ENCODE data around the gene VPS39.

Gene VPS39

GRCh38 chr15:42121682-42122081 is 86.4 kb downstream of the VPS39 start:
- Mint-ChIP-seq H3K36me3 (ENCODE audit: low read depth) (no peaks in the 10 kb centered on the region), H3K4me1 (ENCODE audit: low read depth) (peaks cover 4% of the 10 kb centered on the region), H3K4me3 (no peak overlapping the region), H3K9me3 (no peaks in the 10 kb centered on the region), H3K27ac (no peak overlapping the region), H3K27me3 (ENCODE audit: low read depth) (peaks cover 17% of the 10 kb centered on the region)

DNA sequence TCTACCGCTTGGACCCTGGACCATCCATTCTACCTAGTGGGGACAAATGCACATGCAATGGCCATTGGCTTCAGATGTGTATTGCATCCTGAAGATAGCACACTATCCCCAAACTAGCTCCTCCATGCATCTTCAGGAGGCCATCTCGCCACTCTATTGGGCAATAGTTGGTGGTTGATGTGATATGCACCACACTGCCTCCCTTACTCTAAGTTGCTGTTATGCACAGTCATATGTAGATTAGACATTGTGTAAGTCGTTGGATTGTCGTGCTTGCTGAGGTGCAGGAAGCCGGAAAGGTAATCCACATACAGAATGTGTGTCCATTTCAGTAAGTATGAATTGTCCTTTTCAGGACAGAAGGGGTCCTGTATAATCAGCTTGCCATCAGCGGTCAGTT is 87.1 kb downstream of the VPS39 start:
- H3K27me3 Mint-ChIP-seq (ENCODE audit: low read depth), result peaks cover 21% of the 10 kb centered on the region
- H3K4me3 Mint-ChIP-seq, result no peak overlapping the region
- no peak overlapping the region for H3K27ac Mint-ChIP-seq
- H3K36me3 Mint-ChIP-seq (ENCODE audit: low read depth), result no peaks in the 10 kb centered on the region
- peaks cover 4% of the 10 kb centered on the region for H3K4me1 Mint-ChIP-seq (ENCODE audit: low read depth)
- H3K9me3 Mint-ChIP-seq, result peaks cover 3% of the 10 kb centered on the region

- Mint-ChIP-seq H3K36me3 (ENCODE audit: low read depth) (no peaks in the 10 kb centered on the region), H3K4me3 (no peak overlapping the region), H3K4me1 (ENCODE audit: low read depth) (peaks cover 4% of the 10 kb centered on the region), H3K27me3 (ENCODE audit: low read depth) (peaks cover 15% of the 10 kb centered on the region), H3K27ac (no peak overlapping the region), H3K9me3 (peaks cover 3% of the 10 kb centered on the region)
Observed at GRCh38 chr15:42120285-42120684, 87.8 kb downstream of the VPS39 start.

- Mint-ChIP-seq H3K4me1 (ENCODE audit: low read depth) (peaks cover 4% of the 10 kb centered on the region), H3K36me3 (ENCODE audit: low read depth) (no peaks in the 10 kb centered on the region), H3K4me3 (no peak overlapping the region), H3K9me3 (peaks cover 3% of the 10 kb centered on the region), H3K27ac (no peak overlapping the region), H3K27me3 (ENCODE audit: low read depth) (peaks cover 11% of the 10 kb centered on the region)
Observed at GRCh38 chr15:42119446-42119760, 88.7 kb downstream of the VPS39 start.

- Mint-ChIP-seq H3K9me3 (peaks cover 3% of the 10 kb centered on the region), H3K27ac (no peak overlapping the region), H3K4me3 (no peak overlapping the region), H3K4me1 (ENCODE audit: low read depth) (peaks cover 4% of the 10 kb centered on the region), H3K36me3 (ENCODE audit: low read depth) (no peaks in the 10 kb centered on the region), H3K27me3 (ENCODE audit: low read depth) (peaks cover 10% of the 10 kb centered on the region)
Observed at GRCh38 chr15:42118650-42119445, 89.3 kb downstream of the VPS39 start.

DNA sequence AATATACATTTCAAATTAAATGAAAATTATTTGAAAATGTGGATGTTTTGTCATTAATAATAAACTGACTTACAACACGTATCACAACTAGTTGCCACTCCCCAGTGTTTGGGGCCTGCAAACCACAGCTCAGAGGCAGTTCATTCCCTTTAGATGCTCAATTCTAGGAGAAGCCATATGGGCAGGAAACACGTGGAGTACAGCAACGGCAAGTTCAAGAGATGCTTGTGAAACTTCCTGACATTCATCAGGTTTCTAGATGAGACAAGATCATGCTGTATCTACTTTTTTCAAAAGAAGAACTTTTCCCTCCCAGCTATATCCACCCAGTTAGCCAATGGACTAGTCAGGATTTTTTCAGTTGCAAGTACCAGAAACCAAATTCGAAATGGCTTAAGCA is 96.2 kb downstream of the VPS39 start:
- peaks cover 16% of the 10 kb centered on the region for H3K27me3 Mint-ChIP-seq (ENCODE audit: low read depth)
- peaks cover 3% of the 10 kb centered on the region for H3K9me3 Mint-ChIP-seq
- peaks cover 18% of the 10 kb centered on the region for H3K4me1 Mint-ChIP-seq (ENCODE audit: low read depth)
- H3K27ac Mint-ChIP-seq, result no peak overlapping the region
- H3K36me3 Mint-ChIP-seq (ENCODE audit: low read depth), result peaks cover 3% of the 10 kb centered on the region
- H3K4me3 Mint-ChIP-seq, result no peak overlapping the region

- Mint-ChIP-seq H3K27me3 (ENCODE audit: low read depth) (peaks cover 12% of the 10 kb centered on the region), H3K4me3 (no peak overlapping the region), H3K27ac (no peak overlapping the region), H3K9me3 (no peaks in the 10 kb centered on the region), H3K36me3 (ENCODE audit: low read depth) (peaks cover 3% of the 10 kb centered on the region), H3K4me1 (ENCODE audit: low read depth) (peaks cover 18% of the 10 kb centered on the region)
Observed at GRCh38 chr15:42110367-42110766, 97.7 kb downstream of the VPS39 start.

- H3K27ac Mint-ChIP-seq, result no peak overlapping the region
- peaks cover 9% of the 10 kb centered on the region for H3K27me3 Mint-ChIP-seq (ENCODE audit: low read depth)
- peaks cover 18% of the 10 kb centered on the region for H3K4me1 Mint-ChIP-seq (ENCODE audit: low read depth)
- peaks cover 3% of the 10 kb centered on the region for H3K36me3 Mint-ChIP-seq (ENCODE audit: low read depth)
- no peaks in the 10 kb centered on the region for H3K9me3 Mint-ChIP-seq
- H3K4me3 Mint-ChIP-seq, result no peak overlapping the region
Observed at GRCh38 chr15:42108806-42109205, 99.3 kb downstream of the VPS39 start.

Data from T-helper 1 cell treated with Interleukin-12 subunit alpha and Interleukin-12 subunit beta and Interleukin-4 antibody, amounts not matched to agents 30 μg/mL and 1 μg/mL, for 36 hours (primary cell).